Colon (tissue), 2 donors: ENCODE results near the gene OR5K4.
"Not testable (repeated sequence)": the region's sequence is repeated elsewhere in the genome, so short reads cannot be mapped to it uniquely, and the experiment has no call there.

ENCODE experiments used
- FAIRE-seq: peaks from 2 replicates; lab custom pipeline; 2012; peaks lifted over from hg19 to GRCh38; lab: Jason Lieb, UNC
- donor health status: control.
- donor health status: control.

Gene OR5K4

GRCh38 chr3:98371853-98372252, 18.2 kb downstream of the OR5K4 start:
- FAIRE-seq, result no peak

DNA sequence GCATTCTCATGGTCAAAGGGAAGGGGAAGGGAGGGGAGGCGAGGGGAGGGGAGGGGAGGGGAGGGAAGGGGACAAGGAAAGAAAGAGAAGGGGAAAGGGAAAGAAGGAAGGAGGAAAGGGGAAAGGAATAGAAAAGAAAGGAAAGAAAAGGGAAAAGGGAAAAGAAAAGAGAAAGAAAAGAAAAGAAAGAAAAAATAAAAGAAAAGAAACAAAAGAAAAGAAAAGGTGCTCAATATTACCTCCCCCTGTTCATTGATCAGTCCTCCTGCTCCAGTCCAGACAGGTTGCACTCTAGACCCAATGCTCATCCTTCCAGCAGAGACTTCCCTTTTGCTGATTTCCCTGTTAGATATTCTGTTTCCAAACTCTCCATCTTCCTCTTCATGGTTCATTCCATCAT, 18.8 kb downstream of the OR5K4 start:
- no peak for FAIRE-seq

DNA sequence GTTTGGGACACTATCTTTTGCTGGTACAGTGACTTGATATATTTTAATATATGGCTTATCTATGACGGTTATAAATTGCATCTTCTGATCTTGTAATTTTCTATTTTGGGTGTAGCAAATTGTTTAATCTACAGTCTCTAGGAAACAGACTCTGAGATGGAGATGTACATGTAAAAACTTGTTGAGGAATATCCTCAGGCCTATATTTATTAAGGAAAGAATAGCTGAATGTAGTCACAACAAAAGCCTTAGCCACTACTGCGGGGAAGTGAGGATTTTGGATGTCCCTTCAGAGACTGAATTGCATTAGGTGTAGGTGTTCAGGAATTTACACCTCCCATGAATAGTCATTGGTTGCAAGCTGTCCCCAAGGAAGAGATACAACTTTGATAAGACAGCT, 23.0 kb downstream of the OR5K4 start:
- FAIRE-seq, result no peak

- no peak for FAIRE-seq
Measured at GRCh38 chr3:98388147-98388546, 34.5 kb downstream of the OR5K4 start.

GRCh38 chr3:98390366-98390765, 36.7 kb downstream of the OR5K4 start, which contains the start of gene OR5K3:
Gene OR5K3, plus strand, starts transcription at chr3:98390666. Its CDS starts 0 bp downstream, at chr3:98390666.
- FAIRE-seq, result no peak

- no peak for FAIRE-seq
Measured at GRCh38 chr3:98395101-98395500, 41.4 kb downstream of the OR5K4 start.

DNA sequence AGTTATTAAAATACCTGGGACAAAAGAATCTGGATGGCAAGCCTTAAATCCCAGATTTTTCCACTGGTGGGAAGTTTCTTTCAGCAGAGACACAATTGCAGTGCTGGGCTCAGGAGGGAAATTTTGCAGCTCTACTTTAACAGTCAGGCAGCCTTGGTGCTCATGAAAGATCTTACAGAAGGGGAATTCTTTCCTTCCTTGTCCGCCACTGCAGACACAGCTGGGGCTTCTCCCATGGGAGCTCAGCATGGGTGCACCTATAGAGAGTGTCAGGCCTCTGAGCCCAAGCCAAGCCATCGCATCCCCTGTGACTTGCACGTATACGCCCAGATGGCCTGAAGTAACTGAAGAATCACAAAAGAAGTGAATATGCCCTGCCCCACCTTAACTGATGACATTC, 42.8 kb downstream of the OR5K4 start:
- FAIRE-seq, result not testable (repeated sequence)

GRCh38 chr3:98398513-98398912, 44.9 kb downstream of the OR5K4 start:
- FAIRE-seq, result no peak

DNA sequence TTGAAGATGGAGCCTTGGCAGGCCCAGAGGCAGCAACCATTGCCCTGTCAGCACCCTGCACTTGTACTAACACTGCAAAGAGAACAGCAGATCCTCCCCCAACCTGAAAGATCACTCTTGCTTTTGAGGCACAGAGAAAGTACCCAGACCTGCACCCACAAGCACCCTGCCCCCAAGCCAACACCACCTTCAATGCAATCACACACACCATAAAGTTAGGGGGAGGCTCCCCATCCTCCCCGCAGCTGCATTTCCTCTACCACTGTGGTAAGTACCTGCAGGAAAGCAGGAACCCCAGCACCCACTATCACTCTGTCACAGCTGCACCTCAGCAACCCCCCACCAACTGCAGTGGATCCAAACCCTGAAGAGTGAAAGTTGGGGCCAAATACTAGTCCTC, 48.9 kb downstream of the OR5K4 start:
- no peak for FAIRE-seq

GRCh38 chr3:98404010-98404409, 50.4 kb downstream of the OR5K4 start:
- no peak for FAIRE-seq
